ENCODE measurements around the gene PLXDC2. TPM values are rescaled to one million over a fixed set of nuclear protein-coding genes. Genes with fewer than 3 reads are reported as not detected.

Gene PLXDC2
- total and polyA plus RNA-seq, 2 donors (not counting 1 experiment from before 2014, with no cell fraction given): 0.07 TPM

- Histone ChIP-seq H3K36me3 (replicated peaks in 1 of 2; ENCODE audit: control extremely low read depth in 1 of 2, control insufficient read depth in 1 of 2, extremely low read depth in 1 of 2, insufficient read depth in 2 of 2, low read length in 1 of 2) (no peaks in the 10 kb centered on the region), H3K9me3 (ENCODE audit: control extremely low read depth in 1 of 3, control insufficient read depth in 2 of 3, insufficient read depth in 1 of 3, low read length in 2 of 3) (peaks cover 0 to 3% (median 0%) of the 10 kb centered on the region in 3 donors), H4K20me1 (ENCODE audit: control insufficient read depth, insufficient read depth, low read length, poor library complexity, severe bottlenecking) (no peaks in the 10 kb centered on the region), H3K4me2 (replicated peaks; ENCODE audit: low read depth, low read length, poor library complexity, severe bottlenecking) (no peak overlapping the region), H3K4me1 (ENCODE audit: control insufficient read depth in 2 of 2, insufficient read depth in 2 of 2, low read length in 2 of 2) (no peaks in the 10 kb centered on the region), H3K79me2 (ENCODE audit: control insufficient read depth, insufficient read depth, low read length) (no peaks in the 10 kb centered on the region), H2AFZ (ENCODE audit: insufficient read depth, low read depth, low read length, poor library complexity, severe bottlenecking) (no peak overlapping the region), H3K4me3 (ENCODE audit: control extremely low read depth in 1 of 5, extremely low read depth in 1 of 5, insufficient read depth in 1 of 5, low read depth in 2 of 5, low read length in 4 of 5) (no peak overlapping the region), H3K27me3 (replicated peaks in 1 of 4; ENCODE audit: control extremely low read depth in 1 of 4, control insufficient read depth in 3 of 4, insufficient read depth in 4 of 4, low read length in 3 of 4) (no peaks in the 10 kb centered on the region), H3K27ac (ENCODE audit: low read length in 2 of 2) (no peak overlapping the region), H3K9ac (ENCODE audit: low read length) (no peak overlapping the region)
- intact Hi-C loops (cut with micrococcal nuclease): no loop called here
- Mint-ChIP-seq H3K9me3 (ENCODE audit: insufficient read depth) (peaks cover 4% of the 10 kb centered on the region), H3K4me1 (no peaks in the 10 kb centered on the region), H3K27ac (no peak overlapping the region), H3K27me3 (no peaks in the 10 kb centered on the region), H3K4me3 (no peak overlapping the region)
- ATAC-seq (ENCODE audit: low read depth): no peak
- ChIA-PET POLR2A (no interaction called here), CTCF (no interaction called here)
- no peak for DNase-seq
- no CpG with 5 or more reads among the region's 3 CpGs for WGBS (ENCODE audit: insufficient coverage)
- TF ChIP-seq EZH2 (IDR thresholded peaks at IDR 0.05; ENCODE audit: borderline replicate concordance, insufficient read depth, low read depth, low read length, poor library complexity, severe bottlenecking): no peak
Observed at GRCh38 chr10:19800161-19800560, 16.1 kb upstream of the PLXDC2 start.

- Histone ChIP-seq H3K4me2 (replicated peaks; ENCODE audit: low read depth, low read length, poor library complexity, severe bottlenecking) (no peak overlapping the region), H2AFZ (ENCODE audit: insufficient read depth, low read depth, low read length, poor library complexity, severe bottlenecking) (no peak overlapping the region), H3K36me3 (replicated peaks in 1 of 2; ENCODE audit: control extremely low read depth in 1 of 2, control insufficient read depth in 1 of 2, extremely low read depth in 1 of 2, insufficient read depth in 2 of 2, low read length in 1 of 2) (no peaks in the 10 kb centered on the region), H4K20me1 (ENCODE audit: control insufficient read depth, insufficient read depth, low read length, poor library complexity, severe bottlenecking) (no peaks in the 10 kb centered on the region), H3K4me1 (ENCODE audit: control insufficient read depth in 2 of 2, insufficient read depth in 2 of 2, low read length in 2 of 2) (no peaks in the 10 kb centered on the region), H3K4me3 (ENCODE audit: control extremely low read depth in 1 of 5, extremely low read depth in 1 of 5, insufficient read depth in 1 of 5, low read depth in 2 of 5, low read length in 4 of 5) (no peak overlapping the region), H3K79me2 (ENCODE audit: control insufficient read depth, insufficient read depth, low read length) (no peaks in the 10 kb centered on the region), H3K27ac (ENCODE audit: low read length in 2 of 2) (no peak overlapping the region), H3K9ac (ENCODE audit: low read length) (no peak overlapping the region), H3K27me3 (replicated peaks in 1 of 4; ENCODE audit: control extremely low read depth in 1 of 4, control insufficient read depth in 3 of 4, insufficient read depth in 4 of 4, low read length in 3 of 4) (no peaks in the 10 kb centered on the region), H3K9me3 (ENCODE audit: control extremely low read depth in 1 of 3, control insufficient read depth in 2 of 3, insufficient read depth in 1 of 3, low read length in 2 of 3) (no peaks in the 10 kb centered on the region)
- ATAC-seq (ENCODE audit: low read depth) (no peak), DNase-seq (no peak)
- WGBS (ENCODE audit: insufficient coverage): no CpG with 5 or more reads among the region's 4 CpGs
- ChIA-PET CTCF (interaction anchor here (0.7 kb wide), 1 partner anchor 10 kb away, joined by 3 read pairs; no protein-coding TSS in a partner anchor), POLR2A (no interaction called here)
- Mint-ChIP-seq H3K4me1 (no peaks in the 10 kb centered on the region), H3K4me3 (no peak overlapping the region), H3K27me3 (no peaks in the 10 kb centered on the region), H3K27ac (no peak overlapping the region), H3K9me3 (ENCODE audit: insufficient read depth) (peaks cover 4% of the 10 kb centered on the region)
- TF ChIP-seq CTCF (IDR thresholded peaks at IDR 0.05) (no peak), EZH2 (IDR thresholded peaks at IDR 0.05; ENCODE audit: borderline replicate concordance, insufficient read depth, low read depth, low read length, poor library complexity, severe bottlenecking) (no peak)
- intact Hi-C loops (cut with micrococcal nuclease): no loop called here
Observed at GRCh38 chr10:19801369-19801768, 14.9 kb upstream of the PLXDC2 start.

Data from B cell (primary cell).